HepG2 (cell line): ENCODE data around the gene SENP5. TPM values are rescaled to one million over a fixed set of nuclear protein-coding genes. Genes with fewer than 3 reads are reported as not detected.
A peak's percentile ranks its signal among the peaks of the same experiment; 100 is the strongest.

Experiments used
- DPF2 ChIP-seq: sonication (generic); formaldehyde crosslinking; IDR thresholded peaks from 2 replicates; pipeline ENCODE4 v1.4.0; 2020; ENCODE audit warnings: mild to moderate bottlenecking, low read depth, missing genetic modification reagents, borderline replicate concordance
- E2F2 ChIP-seq: sonication (generic); formaldehyde crosslinking; IDR thresholded peaks from 2 replicates; pipeline ENCODE4 v1.4.0; 2020; ENCODE audit warnings: missing genetic modification reagents, borderline replicate concordance
- ETV5 ChIP-seq: IDR thresholded peaks from 2 replicates; pipeline ENCODE4 v1.6.1; 2018; ENCODE audit warnings: missing biosample characterization, missing genetic modification reagents, inconsistent platforms, borderline replicate concordance
- FLYWCH1 ChIP-seq: sonication (generic); formaldehyde crosslinking; IDR thresholded peaks from 2 replicates; pipeline ENCODE4 v1.8.1; 2023; ENCODE audit warnings: mild to moderate bottlenecking, missing genetic modification reagents
- KDM5B ChIP-seq: sonication (generic); formaldehyde crosslinking; IDR thresholded peaks from 2 replicates; pipeline ENCODE4 v1.4.0; 2020; ENCODE audit warnings: missing genetic modification reagents, mild to moderate bottlenecking, borderline replicate concordance
- KLF16 ChIP-seq, 2 experiments: sonication (generic) in 1 of 2; formaldehyde crosslinking in 1 of 2; IDR thresholded peaks; 2 replicates each; pipeline versions ENCODE4 v1.6.1 to v1.8.0; 2016 to 2023; ENCODE audit warnings: missing genetic modification reagents in 2 of 2, missing compliant biosample characterization in 1 of 2
- MED1 ChIP-seq: sonication (generic); formaldehyde crosslinking; IDR thresholded peaks from 2 replicates; pipeline ENCODE4 v1.4.0; 2020; ENCODE audit warnings: missing genetic modification reagents
- MXD3 ChIP-seq: IDR thresholded peaks from 2 replicates; pipeline ENCODE4 v1.6.1; 2016; ENCODE audit warnings: mild to moderate bottlenecking, missing biosample characterization, missing genetic modification reagents
- PITX1 ChIP-seq: sonication (generic); formaldehyde crosslinking; IDR thresholded peaks from 2 replicates; pipeline ENCODE4 v1.5.1; 2020; ENCODE audit warnings: mild to moderate bottlenecking, missing genetic modification reagents
- RELA ChIP-seq: sonication (generic); formaldehyde crosslinking; IDR thresholded peaks from 2 replicates; pipeline ENCODE4 v1.4.0; 2020; ENCODE audit warnings: missing genetic modification reagents
- SIN3B ChIP-seq: fragments of 150-350 bp; IDR thresholded peaks from 2 replicates; pipeline ENCODE4 v1.6.1; 2014; ENCODE audit warnings: low read length
- ZBTB26 ChIP-seq: IDR thresholded peaks from 2 replicates; pipeline ENCODE4 v1.6.1; 2016; ENCODE audit warnings: missing compliant biosample characterization, missing genetic modification reagents, borderline replicate concordance
- ZNF180 ChIP-seq: sonication (generic); formaldehyde crosslinking; IDR thresholded peaks from 2 replicates; pipeline ENCODE4 v1.4.0; 2020; ENCODE audit warnings: low read depth, missing genetic modification reagents, borderline replicate concordance
- ZNF281 ChIP-seq: sonication (generic); formaldehyde crosslinking; IDR thresholded peaks from 2 replicates; pipeline ENCODE4 v1.4.0; 2020; ENCODE audit warnings: missing genetic modification reagents, borderline replicate concordance
- ZNF501 ChIP-seq: sonication (generic); formaldehyde crosslinking; IDR thresholded peaks from 2 replicates; pipeline ENCODE4 v1.5.1; 2020; ENCODE audit warnings: mild to moderate bottlenecking, moderate library complexity, missing genetic modification reagents
- ZNF530 ChIP-seq: sonication (generic); formaldehyde crosslinking; IDR thresholded peaks from 2 replicates; pipeline ENCODE4 v1.5.0; 2020; ENCODE audit warnings: low read depth, mild to moderate bottlenecking, missing genetic modification reagents
- ZNF816 ChIP-seq: sonication (generic); formaldehyde crosslinking; IDR thresholded peaks from 2 replicates; pipeline ENCODE4 v1.8.0; 2022; ENCODE audit warnings: missing genetic modification reagents, mild to moderate bottlenecking, borderline replicate concordance
- ZNF850 ChIP-seq: sonication (generic); formaldehyde crosslinking; conservative IDR thresholded peaks from 2 replicates; pipeline ENCODE4 v1.9.0; 2021; ENCODE audit warnings: mild to moderate bottlenecking, missing genetic modification reagents
- ZSCAN25 ChIP-seq: sonication (generic); formaldehyde crosslinking; IDR thresholded peaks from 2 replicates; pipeline ENCODE4 v1.8.0; 2022; ENCODE audit warnings: mild to moderate bottlenecking, missing genetic modification reagents
- ZXDC ChIP-seq: sonication (generic); formaldehyde crosslinking; IDR thresholded peaks from 2 replicates; pipeline ENCODE4 v1.5.0; 2020; ENCODE audit warnings: mild to moderate bottlenecking, missing genetic modification reagents
- polyA plus RNA-seq, 8 experiments: library from polyadenylated mRNA; depleted of rRNA in 3 of 8; stranded (reverse) in 7 of 8; unstranded in 1 of 8; fragments of >200 nt; fragmentation: Illumina TruSeq in 4 of 8; extraction: Trizol in 4 of 8; gene quantifications; 2 replicates each; pipeline versions ENCODE4 v1.2.1 to v1.2.3, GENCODE V29; 2011 to 2016; ENCODE audit warnings: low read depth in 4 of 8, missing spikeins in 1 of 8, mixed read lengths in 1 of 8; ENCODE audit not compliant: insufficient read depth in 1 of 8
- total RNA-seq, 5 experiments: library from RNA; depleted of rRNA; stranded (reverse); fragments of >200 nt; fragmentation: Illumina TruSeq; extraction: Trizol; gene quantifications; 2 replicates each; pipeline ENCODE4 v1.2.3, GENCODE V29; 2016; ENCODE audit warnings: low read depth in 1 of 5

SENP5 gene
- total and polyA plus RNA-seq, 2 of the 13 experiments (the other 11 are each of a cell fraction or from before 2014, with no cell fraction given) = 17.6 to 30.9 TPM

GRCh38 chr3:196962108-196962929 is 94.6 kb downstream of the SENP5 start (continued):
- TF ChIP-seq FLYWCH1 (CRISPR knock-in tag) (no peak), E2F2 (no peak), MED1 (CRISPR knock-in tag) (peak; percentile 97), ZSCAN25 (CRISPR knock-in tag) (peak; percentile 37; the same call in 1 of the 2 replicates), ZXDC (CRISPR knock-in tag) (no peak), ETV5 (peak; percentile 93), KLF16 (CRISPR knock-in tag; IDR thresholded peaks at IDR 0.05) (peak in 1 of 2 experiments; percentile 42; a peak in 2 of 4 replicates), ZNF816 (CRISPR knock-in tag) (peak; percentile 53; the same call in 1 of the 2 replicates), ZNF530 (CRISPR knock-in tag) (no peak), MXD3 (CRISPR knock-in tag) (no peak), PITX1 (CRISPR knock-in tag) (peak; percentile 93), ZBTB26 (CRISPR knock-in tag) (no peak), KDM5B (CRISPR knock-in tag) (no peak), ZNF850 (CRISPR knock-in tag) (0 out of 2 replicates have a peak, but pooled peaks have one; percentile 10), SIN3B (no peak), ZNF180 (CRISPR knock-in tag) (no peak), RELA (no peak), ZNF281 (CRISPR knock-in tag) (peak; percentile 55; the same call in 1 of the 2 replicates), ZNF501 (CRISPR knock-in tag) (peak; percentile 69), DPF2 (CRISPR knock-in tag) (peak; percentile 50; the same call in 1 of the 2 replicates)
